Transverse colon (tissue), 4 donors: ENCODE data around the gene FJX1. TPM values are rescaled to one million over a fixed set of nuclear protein-coding genes. Genes with fewer than 3 reads are reported as not detected.

Source experiments
- DNase-seq: peaks from one replicate; pipeline ENCODE4 v3.0.0-alpha.2; 2019
- H3K27ac ChIP-seq, 4 donors: fragments of 200-600 bp; sonication (generic); 2 replicates each; pipeline ENCODE4 v1.5.1; 2016 to 2018; ENCODE audit warnings: inconsistent platforms in 4 of 4
- H3K27me3 ChIP-seq: fragments of 200-600 bp; sonication (generic); 2 replicates; pipeline ENCODE4 v1.5.1; 2017; ENCODE audit warnings: inconsistent platforms
- H3K36me3 ChIP-seq, 4 donors: fragments of 200-600 bp; sonication (generic); 2 replicates each; pipeline ENCODE4 v1.5.1; 2017 to 2019; ENCODE audit warnings: inconsistent platforms in 4 of 4
- H3K4me1 ChIP-seq, 4 donors: fragments of 200-600 bp; sonication (generic); 2 replicates each; pipeline ENCODE4 v1.5.1; 2017 to 2020; ENCODE audit warnings: inconsistent platforms in 4 of 4
- H3K4me3 ChIP-seq, 4 donors: fragments of 200-600 bp; sonication (generic); 1 replicate in 1 of 4; 2 replicates in 3 of 4; pipeline versions ENCODE4 v1.5.1 to v1.6.1; 2017 to 2019; ENCODE audit warnings: inconsistent platforms in 4 of 4
- H3K9me3 ChIP-seq, 2 donors: fragments of 200-600 bp; sonication (generic); 2 replicates each; pipeline ENCODE4 v1.5.1; 2017 to 2019; ENCODE audit warnings: inconsistent platforms in 2 of 2
- CTCF ChIP-seq, 5 experiments: fragments of 200-600 bp in 3 of 5; fragments of 450-650 bp in 2 of 5; sonication (generic) in 3 of 5; IDR thresholded peaks; 1 replicate in 2 of 5; 2 replicates in 3 of 5; pipeline ENCODE4 v1.5.1; 2016 to 2017; ENCODE audit warnings: antibody characterized with exemption in 5 of 5, inconsistent platforms in 3 of 5, mild to moderate bottlenecking in 2 of 5, moderate library complexity in 1 of 5
- EP300 ChIP-seq: sonication (generic); formaldehyde crosslinking; IDR thresholded peaks from one replicate; pipeline ENCODE4 v1.6.1; 2017; ENCODE audit warnings: antibody characterized with exemption, low read depth
- POLR2A ChIP-seq: fragments of 450-650 bp; IDR thresholded peaks from one replicate; pipeline ENCODE4 v1.6.1; 2016; ENCODE audit warnings: antibody characterized with exemption, mild to moderate bottlenecking, moderate library complexity
- POLR2AphosphoS5 ChIP-seq, 3 donors: sonication (generic); formaldehyde crosslinking; IDR thresholded peaks; one replicate each; pipeline ENCODE4 v1.6.1; 2016; ENCODE audit warnings: antibody characterized with exemption in 3 of 3
- WGBS, 2 donors: methylation state at CpG; one replicate each; pipeline ENCODE4 v1.1.5; 2018; ENCODE audit warnings: low coverage in 1 of 2; 5-methylcytosine and 5-hydroxymethylcytosine counted together
- in situ Hi-C, 4 donors: fragments of 200-750 bp; cut with MboI; loops; one replicate each; pipeline versions ENCODE4 v1.15.0 to v1.15.1; 2017; ENCODE audit warnings: low sequenced_read_pairs in 3 of 4, low pct_ligation_motif_present in 1 of 4, low pct_unique_long_range_greater_than_20kb in 1 of 4
- intact Hi-C: fragments of 100-400 bp; cut with DNase I; formaldehyde crosslinking; loops from one replicate; pipeline ENCODE4 v1.15.1; 2023; ENCODE audit warnings: low total_unique reads
- total RNA-seq, 4 donors: library from RNA; depleted of rRNA; stranded (reverse); fragments of >200 nt; gene quantifications; one replicate each; pipeline ENCODE4 v1.1.0, GENCODE V29; 2016

Gene FJX1
- total RNA-seq, 4 donors from 2014 or later, result 0.14 to 2.6 (median 0.64) TPM; not detected in 1

GRCh38 chr11:35590412-35590811 is 27.8 kb upstream of the FJX1 start:
- in situ Hi-C loops, result no loop called here

GRCh38 chr11:35593143-35593542 is 25.1 kb upstream of the FJX1 start:
- in situ Hi-C loops (no loop called here), intact Hi-C loops (no loop called here)
- no peak overlapping the region for H3K4me3 ChIP-seq
- H3K27ac ChIP-seq, result no peak overlapping the region
- no peaks in the 10 kb centered on the region for H3K9me3 ChIP-seq
- no peak for TF ChIP-seq POLR2A
- TF ChIP-seq POLR2AphosphoS5 (IDR thresholded peaks at IDR 0.05), result no peak
- TF ChIP-seq CTCF (IDR thresholded peaks at IDR 0.05), result no peak
- TF ChIP-seq EP300, result no peak
- no peaks in the 10 kb centered on the region for H3K36me3 ChIP-seq
- no peaks in the 10 kb centered on the region for H3K27me3 ChIP-seq
- no peaks in the 10 kb centered on the region for H3K4me1 ChIP-seq
- DNase-seq, result no peak

More at GRCh38 chr11:35590412-35590811, 27.8 kb upstream of the FJX1 start:
- TF ChIP-seq CTCF (IDR thresholded peaks at IDR 0.05) (no peak), POLR2A (no peak), POLR2AphosphoS5 (IDR thresholded peaks at IDR 0.05) (no peak), EP300 (no peak)
- H3K36me3 ChIP-seq, result no peaks in the 10 kb centered on the region
- DNase-seq, result no peak
- no peaks in the 10 kb centered on the region for H3K9me3 ChIP-seq
- intact Hi-C loops, result no loop called here
- no peak overlapping the region for H3K4me3 ChIP-seq
- peaks cover 1% of the 10 kb centered on the region for H3K27me3 ChIP-seq
- no peak overlapping the region for H3K27ac ChIP-seq
- H3K4me1 ChIP-seq, result no peaks in the 10 kb centered on the region

GRCh38 chr11:35594680-35595079 is 23.6 kb upstream of the FJX1 start:
- H3K9me3 ChIP-seq, result no peaks in the 10 kb centered on the region
- no peak overlapping the region for H3K27ac ChIP-seq
- no peak overlapping the region for H3K4me3 ChIP-seq
- no peaks in the 10 kb centered on the region for H3K27me3 ChIP-seq
- 38 to 64% methylated on average over 2 of the region's 2 CpGs for WGBS, 2 donors
- in situ Hi-C loops, result no loop called here
- DNase-seq, result no peak
- intact Hi-C loops, result no loop called here
- H3K36me3 ChIP-seq, result no peaks in the 10 kb centered on the region
- no peaks in the 10 kb centered on the region for H3K4me1 ChIP-seq
- no peak for TF ChIP-seq CTCF (IDR thresholded peaks at IDR 0.05)
- TF ChIP-seq POLR2A, result no peak
- no peak for TF ChIP-seq POLR2AphosphoS5 (IDR thresholded peaks at IDR 0.05)

- DNase-seq, result no peak
- peaks cover 7% of the 10 kb centered on the region for H3K27me3 ChIP-seq
- H3K27ac ChIP-seq, result no peak overlapping the region
- H3K36me3 ChIP-seq, result no peaks in the 10 kb centered on the region
- intact Hi-C loops, result no loop called here
- H3K4me1 ChIP-seq, result no peaks in the 10 kb centered on the region
- no peak for TF ChIP-seq EP300
- no peak for TF ChIP-seq POLR2A
- no peak for TF ChIP-seq CTCF (IDR thresholded peaks at IDR 0.05)
- TF ChIP-seq POLR2AphosphoS5 (IDR thresholded peaks at IDR 0.05), result no peak
- H3K9me3 ChIP-seq, result no peaks in the 10 kb centered on the region
- WGBS, 2 donors, result 50 to 62% methylated on average over 3 of the region's 3 CpGs
- no peak overlapping the region for H3K4me3 ChIP-seq
- in situ Hi-C loops, result no loop called here
Measured at GRCh38 chr11:35598254-35599125, 19.8 kb upstream of the FJX1 start.
